Endothelial cell of umbilical vein (primary cell): ENCODE results near the gene VSTM2B. TPM values are rescaled to one million over a fixed set of nuclear protein-coding genes. Genes with fewer than 3 reads are reported as not detected.

Experiments
- BruUV-seq: library from RNA; stranded (reverse); fragments of 400-500 nt; replicated peaks from 2 replicates; lab custom pipeline; 2021; lab: Mats Ljungman, UMichigan
- CTCF ChIA-PET: fragments of 300-600, 350-600 bp; sonication (Branson Sonifier 250); formaldehyde crosslinking; loops from one replicate; lab custom pipeline; 2021; ENCODE audit warnings: antibody characterized with exemption, inconsistent platforms; lab: Charles Lee
- POLR2A ChIA-PET: fragments of 300-600, 350-600 bp; sonication (Branson Sonifier 250); formaldehyde crosslinking; loops from one replicate; lab custom pipeline; 2021; ENCODE audit warnings: antibody characterized with exemption, inconsistent platforms; lab: Charles Lee
- DNase-seq: peaks from one replicate; pipeline ENCODE4 v3.0.0-alpha.2; 2011; ENCODE audit warnings: low read depth, low spot score
- FAIRE-seq: peaks from 2 replicates; lab custom pipeline; 2011; peaks lifted over from hg19 to GRCh38; lab: Jason Lieb, UNC
- H2AFZ ChIP-seq: 2 replicates; pipeline ENCODE4 v1.6.0; 2012; ENCODE audit warnings: low read depth, low read length, control low read depth, inconsistent platforms
- H3K27ac ChIP-seq: 2 replicates; pipeline ENCODE4 v1.5.1; 2011; ENCODE audit warnings: low read depth, mild to moderate bottlenecking, control low read depth, low read length, moderate library complexity; ENCODE audit not compliant: insufficient read depth
- H3K27me3 ChIP-seq, 2 experiments: 2 replicates each; pipeline versions ENCODE4 v1.6.0 to v1.6.1; 2011; ENCODE audit warnings: low read length in 2 of 2, mixed read lengths in 1 of 2; ENCODE audit not compliant: control insufficient read depth in 2 of 2, insufficient read depth in 2 of 2
- H3K36me3 ChIP-seq, 2 experiments: 2 replicates in 1 of 2; 3 replicates in 1 of 2; pipeline ENCODE4 v1.5.1; 2011; ENCODE audit warnings: low read length in 2 of 2, mild to moderate bottlenecking in 1 of 2, moderate library complexity in 1 of 2; ENCODE audit not compliant: control insufficient read depth in 2 of 2, insufficient read depth in 2 of 2; ENCODE audit errors: extremely low read depth in 1 of 2
- H3K4me1 ChIP-seq: 3 replicates; pipeline ENCODE4 v1.5.1; 2011; ENCODE audit warnings: mild to moderate bottlenecking, low read length; ENCODE audit not compliant: control insufficient read depth, insufficient read depth; ENCODE audit errors: extremely low read depth
- H3K4me2 ChIP-seq: 2 replicates; pipeline ENCODE4 v1.6.1; 2011; ENCODE audit warnings: low read length, control low read depth, mixed read lengths; ENCODE audit not compliant: insufficient read depth
- H3K4me3 ChIP-seq, 3 experiments: fragments of 200-600 bp in 1 of 3; sonication (generic), shearing (Covaris generic) in 1 of 3; replicated peaks in 1 of 3; 2 replicates each; pipeline ENCODE4 v1.5.1; 2011 to 2016; ENCODE audit warnings: control low read depth in 3 of 3, low read length in 3 of 3, mild to moderate bottlenecking in 2 of 3, inconsistent platforms in 1 of 3, low read depth in 1 of 3, moderate library complexity in 1 of 3; ENCODE audit not compliant: insufficient read depth in 1 of 3
- H3K79me2 ChIP-seq: 2 replicates; pipeline ENCODE4 v1.6.0; 2012; ENCODE audit warnings: low read length, inconsistent platforms; ENCODE audit not compliant: control insufficient read depth, insufficient read depth
- H3K9ac ChIP-seq: replicated peaks from 2 replicates; pipeline ENCODE3; 2011; ENCODE audit warnings: low read length, control low read depth; ENCODE audit not compliant: insufficient read depth; ENCODE audit errors: extremely low read depth
- H3K9me1 ChIP-seq: replicated peaks from 3 replicates; pipeline ENCODE4 v1.6.0; 2011; ENCODE audit warnings: mild to moderate bottlenecking, low read length; ENCODE audit not compliant: control insufficient read depth, insufficient read depth; ENCODE audit errors: extremely low read depth
- H3K9me3 ChIP-seq: replicated peaks from 2 replicates; pipeline ENCODE4 v1.5.1; 2012; ENCODE audit warnings: low read length, inconsistent platforms; ENCODE audit not compliant: control insufficient read depth, insufficient read depth
- H4K20me1 ChIP-seq: replicated peaks from 2 replicates; pipeline ENCODE3; 2011; ENCODE audit warnings: mild to moderate bottlenecking, low read length; ENCODE audit not compliant: control insufficient read depth, insufficient read depth; ENCODE audit errors: extremely low read depth
- CTCF ChIP-seq, 2 donors: IDR thresholded peaks; 1 replicate in 1 of 2; 2 replicates in 1 of 2; pipeline ENCODE4 v1.5.1; 2011; ENCODE audit warnings: low read length in 2 of 2, mild to moderate bottlenecking in 2 of 2, moderate library complexity in 2 of 2, control low read depth in 1 of 2, inconsistent platforms in 1 of 2, low read depth in 1 of 2; ENCODE audit not compliant: insufficient read depth in 1 of 2; ENCODE audit errors: extremely low read depth in 1 of 2
- EZH2 ChIP-seq: IDR thresholded peaks from 2 replicates; pipeline ENCODE4 v1.6.1; 2012; ENCODE audit warnings: borderline replicate concordance, low read depth, mild to moderate bottlenecking, moderate library complexity, low read length, inconsistent platforms; ENCODE audit not compliant: severe bottlenecking
- FOS ChIP-seq: IDR thresholded peaks from 2 replicates; pipeline ENCODE4 v1.6.1; 2011; ENCODE audit warnings: mild to moderate bottlenecking, low read length, moderate library complexity, borderline replicate concordance; ENCODE audit not compliant: insufficient read depth
- GATA2 ChIP-seq: IDR thresholded peaks from 2 replicates; pipeline ENCODE4 v1.7.0; 2011; ENCODE audit warnings: low read depth, mild to moderate bottlenecking, moderate library complexity, mixed read lengths, low read length; ENCODE audit not compliant: insufficient read length, insufficient read depth
- JUN ChIP-seq: IDR thresholded peaks from 2 replicates; pipeline ENCODE4 v1.6.1; 2011; ENCODE audit warnings: borderline replicate concordance, low read depth; ENCODE audit not compliant: insufficient read length, insufficient read depth
- MAX ChIP-seq: IDR thresholded peaks from 2 replicates; pipeline ENCODE4 v1.6.1; 2011; ENCODE audit not compliant: insufficient read depth, insufficient read length
- MYC ChIP-seq: IDR thresholded peaks from one replicate; pipeline ENCODE4 v1.6.1; 2011; ENCODE audit warnings: mild to moderate bottlenecking, low read depth, low read length
- POLR2A ChIP-seq: IDR thresholded peaks from 2 replicates; pipeline ENCODE4 v1.6.1; 2012; ENCODE audit warnings: low read depth, mild to moderate bottlenecking, control low read depth, low read length
- POLR2AphosphoS5 ChIP-seq: IDR thresholded peaks from 2 replicates; pipeline ENCODE4 v1.6.1; 2012; ENCODE audit warnings: low read depth, mild to moderate bottlenecking, control low read depth, low read length, moderate library complexity; ENCODE audit not compliant: insufficient read depth
- dilution Hi-C: fragments of 300-500 bp; cut with MboI; formaldehyde crosslinking; loops from one replicate; pipeline ENCODE4 v1.15.0; 2019; ENCODE audit warnings: low sequenced_read_pairs; ENCODE audit not compliant: extremely low pct_ligation_motif_present
- intact Hi-C: fragments of 100-400 bp; cut with micrococcal nuclease; formaldehyde crosslinking; loops from one replicate; pipeline ENCODE4 v1.10.0; 2022
- polyA plus RNA-seq, 4 experiments: library from polyadenylated mRNA; depleted of rRNA in 3 of 4; stranded (reverse) in 3 of 4; unstranded in 1 of 4; fragments of >200 nt; gene quantifications; 2 replicates each; pipeline versions ENCODE4 v1.2.1 to v1.2.3, GENCODE V29; 2011 to 2012; ENCODE audit warnings: missing spikeins in 1 of 4
- total RNA-seq: library from RNA; stranded (reverse); gene quantifications from 2 replicates; pipeline ENCODE4 v1.2.3, GENCODE V29; 2021

Gene VSTM2B
- total and polyA plus RNA-seq, 2 donors (not counting 3 experiments of a cell fraction or from before 2014, with no cell fraction given) = not detected

GRCh38 chr19:29515233-29515619 lies 10.6 kb upstream of the VSTM2B start:
- Histone ChIP-seq H3K27me3 (no peaks in the 10 kb centered on the region), H3K4me2 (no peak overlapping the region), H3K27ac (no peak overlapping the region), H3K9ac (no peak overlapping the region), H3K9me1 (no peaks in the 10 kb centered on the region), H3K9me3 (peaks cover 2% of the 10 kb centered on the region), H4K20me1 (no peaks in the 10 kb centered on the region), H2AFZ (no peak overlapping the region), H3K79me2 (no peaks in the 10 kb centered on the region), H3K4me1 (no peaks in the 10 kb centered on the region), H3K36me3 (no peaks in the 10 kb centered on the region), H3K4me3 (no peak overlapping the region)
- intact Hi-C loops (no loop called here), dilution Hi-C loops (no loop called here)
- no peak for DNase-seq
- no peak for TF ChIP-seq EZH2
- no peak for TF ChIP-seq MYC
- no peak for TF ChIP-seq POLR2A
- no peak for TF ChIP-seq POLR2AphosphoS5
- TF ChIP-seq MAX = no peak
- no peak for TF ChIP-seq FOS
- TF ChIP-seq CTCF (IDR thresholded peaks at IDR 0.05; ENCODE audit: extremely low read depth in 1 of 2, insufficient read depth in 1 of 2, low read depth in 1 of 2, low read length in 2 of 2) = no peak
- no peak for TF ChIP-seq GATA2
- TF ChIP-seq JUN = no peak
- no peak for FAIRE-seq
- CTCF ChIA-PET = no interaction called here
- no TSS peak for BruUV-seq
- POLR2A ChIA-PET = no interaction called here
